Measurements from ENCODE around the gene CDC14A.

CDC14A gene

DNA sequence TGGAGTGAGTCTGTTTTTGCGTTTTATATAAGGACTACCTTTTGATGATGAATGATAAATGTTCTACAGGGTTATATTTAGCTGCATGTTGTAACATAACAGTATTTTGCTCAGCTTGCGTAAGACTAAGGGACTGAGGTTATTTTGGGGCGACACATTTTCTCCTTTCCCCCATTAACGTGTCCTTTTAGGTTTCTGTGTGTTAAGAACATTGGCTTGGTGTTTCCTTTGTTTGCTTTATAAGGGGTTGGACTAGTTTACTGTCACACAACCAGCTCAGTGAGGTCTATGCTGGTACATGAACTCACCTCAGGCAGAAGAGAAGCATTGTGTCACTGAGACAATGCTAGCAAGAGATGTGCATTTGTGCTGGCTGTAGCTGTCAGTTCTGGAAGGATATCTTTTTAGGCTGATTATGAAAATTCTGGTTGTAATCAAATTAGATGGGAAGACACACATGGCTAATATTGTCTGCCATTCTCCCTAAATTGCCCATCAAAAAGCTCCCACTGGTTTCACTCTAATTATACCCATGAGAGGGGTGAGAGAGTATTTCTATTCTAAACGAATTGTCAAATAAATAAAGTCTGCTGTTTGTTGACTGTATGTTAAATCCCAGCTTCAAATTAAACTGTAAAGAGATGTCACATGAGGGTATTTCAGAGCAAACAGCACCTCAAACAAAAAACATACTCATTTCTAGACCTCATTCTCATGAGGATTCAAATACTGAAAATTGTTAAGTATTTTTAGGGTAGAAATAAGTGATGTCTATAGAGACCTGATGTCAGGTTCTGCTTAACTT, 62.6 kb downstream of the CDC14A start:
- no peaks in the 10 kb centered on the region for H3K27me3 ChIP-seq (ENCODE audit: control insufficient read depth in 2 of 2, insufficient read depth in 2 of 2, low read length in 2 of 2)
- H3K4me1 ChIP-seq (ENCODE audit: control insufficient read depth in 2 of 2, insufficient read depth in 2 of 2, low read length in 2 of 2) = peaks cover 10 to 11% of the 10 kb centered on the region in 2 donors
- H3K9ac ChIP-seq (ENCODE audit: low read depth in 1 of 2, low read length in 2 of 2) = no peak overlapping the region
- H3K4me3 ChIP-seq (ENCODE audit: low read length in 2 of 2) = no peak overlapping the region
- H3K36me3 ChIP-seq (ENCODE audit: control insufficient read depth in 2 of 2, insufficient read depth in 2 of 2, low read length in 2 of 2) = peaks cover 0 to 8% of the 10 kb centered on the region in 2 donors
- no peaks in the 10 kb centered on the region for H3K9me3 ChIP-seq (ENCODE audit: control insufficient read depth in 2 of 2, low read length in 2 of 2)
- no peak overlapping the region for H3K27ac ChIP-seq (ENCODE audit: low read depth in 2 of 2, low read length in 2 of 2)

GRCh38 chr1:100415498-100415778, 63.1 kb downstream of the CDC14A start:
- Histone ChIP-seq H3K36me3 (ENCODE audit: control insufficient read depth in 2 of 2, insufficient read depth in 2 of 2, low read length in 2 of 2) (peaks cover 0 to 8% of the 10 kb centered on the region in 2 donors), H3K4me3 (ENCODE audit: low read length in 2 of 2) (no peak overlapping the region), H3K9me3 (ENCODE audit: control insufficient read depth in 2 of 2, low read length in 2 of 2) (no peaks in the 10 kb centered on the region), H3K4me1 (ENCODE audit: control insufficient read depth in 2 of 2, insufficient read depth in 2 of 2, low read length in 2 of 2) (peaks cover 10 to 11% of the 10 kb centered on the region in 2 donors), H3K27ac (ENCODE audit: low read depth in 2 of 2, low read length in 2 of 2) (no peak overlapping the region), H3K27me3 (ENCODE audit: control insufficient read depth in 2 of 2, insufficient read depth in 2 of 2, low read length in 2 of 2) (no peaks in the 10 kb centered on the region), H3K9ac (ENCODE audit: low read depth in 1 of 2, low read length in 2 of 2) (no peak overlapping the region)

GRCh38 chr1:100419072-100419471, 66.8 kb downstream of the CDC14A start:
- H3K36me3 ChIP-seq (ENCODE audit: control insufficient read depth in 2 of 2, insufficient read depth in 2 of 2, low read length in 2 of 2) = peaks cover 0 to 8% of the 10 kb centered on the region in 2 donors
- H3K4me1 ChIP-seq (ENCODE audit: control insufficient read depth in 2 of 2, insufficient read depth in 2 of 2, low read length in 2 of 2) = peaks cover 10 to 11% of the 10 kb centered on the region in 2 donors
- no peak overlapping the region for H3K4me3 ChIP-seq (ENCODE audit: low read length in 2 of 2)
- no peaks in the 10 kb centered on the region for H3K9me3 ChIP-seq (ENCODE audit: control insufficient read depth in 2 of 2, low read length in 2 of 2)
- H3K27ac ChIP-seq (ENCODE audit: low read depth in 2 of 2, low read length in 2 of 2) = no peak overlapping the region
- H3K27me3 ChIP-seq (ENCODE audit: control insufficient read depth in 2 of 2, insufficient read depth in 2 of 2, low read length in 2 of 2) = no peaks in the 10 kb centered on the region
- H3K9ac ChIP-seq (ENCODE audit: low read depth in 1 of 2, low read length in 2 of 2) = no peak overlapping the region

DNA sequence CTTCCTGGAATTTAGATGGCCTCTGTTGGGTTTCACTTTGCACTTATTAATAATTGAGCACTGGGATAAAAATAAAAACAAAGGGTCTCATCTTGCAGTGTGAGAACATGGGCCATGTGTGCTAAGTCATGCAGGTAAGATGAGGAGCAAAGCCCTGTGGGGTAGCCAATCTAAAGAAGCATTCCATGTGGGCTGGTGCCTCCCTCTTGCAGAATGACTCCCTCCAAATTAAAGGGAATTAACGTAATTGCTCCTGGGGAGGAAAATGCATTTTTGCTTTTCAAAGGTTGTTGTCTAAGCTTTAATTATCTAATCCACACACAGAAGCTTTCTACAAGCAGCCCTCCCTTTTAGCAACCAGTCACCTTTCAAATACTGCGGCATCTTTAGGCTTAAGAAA, 69.8 kb downstream of the CDC14A start:
- H3K9ac ChIP-seq (ENCODE audit: low read depth in 1 of 2, low read length in 2 of 2) = no peak overlapping the region
- no peaks in the 10 kb centered on the region for H3K9me3 ChIP-seq (ENCODE audit: control insufficient read depth in 2 of 2, low read length in 2 of 2)
- no peak overlapping the region for H3K4me3 ChIP-seq (ENCODE audit: low read length in 2 of 2)
- peaks cover 3 to 4% of the 10 kb centered on the region in 2 donors for H3K36me3 ChIP-seq (ENCODE audit: control insufficient read depth in 2 of 2, insufficient read depth in 2 of 2, low read length in 2 of 2)
- no peaks in the 10 kb centered on the region for H3K27me3 ChIP-seq (ENCODE audit: control insufficient read depth in 2 of 2, insufficient read depth in 2 of 2, low read length in 2 of 2)
- H3K4me1 ChIP-seq (ENCODE audit: control insufficient read depth in 2 of 2, insufficient read depth in 2 of 2, low read length in 2 of 2) = peaks cover 0 to 2% of the 10 kb centered on the region in 2 donors
- no peak overlapping the region for H3K27ac ChIP-seq (ENCODE audit: low read depth in 2 of 2, low read length in 2 of 2)

DNA sequence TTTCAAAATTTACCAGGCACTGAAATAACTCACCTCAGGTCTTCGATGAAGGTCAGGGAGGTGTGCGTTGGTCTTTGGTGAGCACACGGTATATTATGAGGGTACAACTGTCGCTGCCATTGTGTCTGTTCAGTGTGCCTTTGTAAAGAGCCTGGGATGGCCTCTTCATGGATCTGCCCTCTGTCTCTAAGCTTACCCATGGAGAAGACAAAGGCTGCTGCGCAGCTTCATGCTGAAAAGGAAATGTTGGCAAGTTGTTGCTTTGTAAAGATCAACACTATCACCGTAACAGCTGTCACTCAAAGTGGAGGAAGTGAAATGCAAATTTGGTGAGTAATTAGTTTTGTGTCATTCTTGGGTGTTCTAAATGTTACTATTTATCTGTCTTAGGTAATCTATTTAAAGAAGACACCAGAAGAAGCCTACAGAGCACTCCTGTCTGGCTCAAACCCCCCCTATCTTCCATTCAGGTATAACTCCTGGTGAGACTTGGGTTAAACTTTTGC, 71.6 kb downstream of the CDC14A start:
- Histone ChIP-seq H3K27ac (ENCODE audit: low read depth in 2 of 2, low read length in 2 of 2) (no peak overlapping the region), H3K9me3 (ENCODE audit: control insufficient read depth in 2 of 2, low read length in 2 of 2) (no peaks in the 10 kb centered on the region), H3K4me3 (ENCODE audit: low read length in 2 of 2) (no peak overlapping the region), H3K4me1 (ENCODE audit: control insufficient read depth in 2 of 2, insufficient read depth in 2 of 2, low read length in 2 of 2) (peaks cover 0 to 2% of the 10 kb centered on the region in 2 donors), H3K27me3 (ENCODE audit: control insufficient read depth in 2 of 2, insufficient read depth in 2 of 2, low read length in 2 of 2) (no peaks in the 10 kb centered on the region), H3K9ac (ENCODE audit: low read depth in 1 of 2, low read length in 2 of 2) (no peak overlapping the region), H3K36me3 (ENCODE audit: control insufficient read depth in 2 of 2, insufficient read depth in 2 of 2, low read length in 2 of 2) (peaks cover 0 to 4% of the 10 kb centered on the region in 2 donors)

DNA sequence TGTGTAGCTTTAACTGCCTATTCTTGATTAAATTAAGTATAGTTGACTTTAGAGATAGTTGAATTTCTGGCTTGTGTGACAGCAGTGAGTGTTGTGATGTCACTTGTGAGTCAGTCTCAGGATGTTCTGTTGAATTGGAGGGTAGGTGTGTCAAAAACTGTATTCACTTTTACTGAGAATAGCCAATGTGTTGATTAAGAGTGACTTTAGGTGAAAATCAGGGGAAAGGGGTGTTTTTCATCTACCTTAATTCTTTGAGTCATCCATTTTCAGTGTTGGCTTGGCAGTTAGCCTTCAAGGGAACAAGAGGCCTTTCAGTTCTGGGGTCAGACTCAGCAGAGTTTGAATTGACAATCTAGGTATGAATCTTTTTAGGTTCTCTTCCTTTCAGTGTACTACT, 75.9 kb downstream of the CDC14A start:
- H3K27ac ChIP-seq (ENCODE audit: low read depth in 2 of 2, low read length in 2 of 2) = no peak overlapping the region
- H3K9ac ChIP-seq (ENCODE audit: low read depth in 1 of 2, low read length in 2 of 2) = no peak overlapping the region

DNA sequence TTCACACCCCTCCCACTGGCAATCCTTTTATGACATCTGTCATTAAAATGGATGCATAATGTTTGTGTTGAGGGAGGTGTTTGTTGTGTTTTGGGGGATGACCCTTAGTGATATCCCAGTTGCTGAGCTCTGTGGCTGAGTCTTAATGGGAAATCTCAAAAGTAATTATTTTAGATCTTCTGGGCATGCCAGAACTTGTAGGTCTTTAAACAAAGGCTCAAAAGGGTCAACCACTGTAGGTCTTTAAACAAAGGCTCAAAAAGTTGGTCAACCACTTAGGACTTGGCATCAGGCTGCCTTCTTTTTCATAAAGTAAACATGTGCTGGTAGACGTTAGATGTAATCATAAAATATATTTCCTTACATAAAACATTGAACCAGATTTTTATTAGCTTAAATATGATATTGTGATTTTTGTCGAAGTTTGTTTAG, 78.0 kb downstream of the CDC14A start:
- Histone ChIP-seq H3K36me3 (ENCODE audit: control insufficient read depth in 2 of 2, insufficient read depth in 2 of 2, low read length in 2 of 2) (peaks cover 0 to 4% of the 10 kb centered on the region in 2 donors), H3K27me3 (ENCODE audit: control insufficient read depth in 2 of 2, insufficient read depth in 2 of 2, low read length in 2 of 2) (no peaks in the 10 kb centered on the region), H3K4me3 (ENCODE audit: low read length in 2 of 2) (no peak overlapping the region), H3K9me3 (ENCODE audit: control insufficient read depth in 2 of 2, low read length in 2 of 2) (no peaks in the 10 kb centered on the region), H3K9ac (ENCODE audit: low read depth in 1 of 2, low read length in 2 of 2) (no peak overlapping the region), H3K27ac (ENCODE audit: low read depth in 2 of 2, low read length in 2 of 2) (no peak overlapping the region), H3K4me1 (ENCODE audit: control insufficient read depth in 2 of 2, insufficient read depth in 2 of 2, low read length in 2 of 2) (peaks cover 2 to 12% of the 10 kb centered on the region in 2 donors)

More for the DNA sequence above, 75.9 kb downstream of the CDC14A start:
- Histone ChIP-seq H3K36me3 (ENCODE audit: control insufficient read depth in 2 of 2, insufficient read depth in 2 of 2, low read length in 2 of 2) (peaks cover 0 to 4% of the 10 kb centered on the region in 2 donors), H3K4me3 (ENCODE audit: low read length in 2 of 2) (no peak overlapping the region), H3K27me3 (ENCODE audit: control insufficient read depth in 2 of 2, insufficient read depth in 2 of 2, low read length in 2 of 2) (no peaks in the 10 kb centered on the region), H3K4me1 (ENCODE audit: control insufficient read depth in 2 of 2, insufficient read depth in 2 of 2, low read length in 2 of 2) (peaks cover 2 to 7% of the 10 kb centered on the region in 2 donors), H3K9me3 (ENCODE audit: control insufficient read depth in 2 of 2, low read length in 2 of 2) (no peaks in the 10 kb centered on the region)

GRCh38 chr1:100431954-100432353, 79.6 kb downstream of the CDC14A start:
- H3K9me3 ChIP-seq (ENCODE audit: control insufficient read depth in 2 of 2, low read length in 2 of 2) = no peaks in the 10 kb centered on the region
- H3K36me3 ChIP-seq (ENCODE audit: control insufficient read depth in 2 of 2, insufficient read depth in 2 of 2, low read length in 2 of 2) = no peaks in the 10 kb centered on the region
- H3K4me3 ChIP-seq (ENCODE audit: low read length in 2 of 2) = no peak overlapping the region
- no peak overlapping the region for H3K27ac ChIP-seq (ENCODE audit: low read depth in 2 of 2, low read length in 2 of 2)
- H3K9ac ChIP-seq (ENCODE audit: low read depth in 1 of 2, low read length in 2 of 2) = no peak overlapping the region
- no peaks in the 10 kb centered on the region for H3K27me3 ChIP-seq (ENCODE audit: control insufficient read depth in 2 of 2, insufficient read depth in 2 of 2, low read length in 2 of 2)
- H3K4me1 ChIP-seq (ENCODE audit: control insufficient read depth in 2 of 2, insufficient read depth in 2 of 2, low read length in 2 of 2) = peaks cover 2 to 12% of the 10 kb centered on the region in 2 donors

DNA sequence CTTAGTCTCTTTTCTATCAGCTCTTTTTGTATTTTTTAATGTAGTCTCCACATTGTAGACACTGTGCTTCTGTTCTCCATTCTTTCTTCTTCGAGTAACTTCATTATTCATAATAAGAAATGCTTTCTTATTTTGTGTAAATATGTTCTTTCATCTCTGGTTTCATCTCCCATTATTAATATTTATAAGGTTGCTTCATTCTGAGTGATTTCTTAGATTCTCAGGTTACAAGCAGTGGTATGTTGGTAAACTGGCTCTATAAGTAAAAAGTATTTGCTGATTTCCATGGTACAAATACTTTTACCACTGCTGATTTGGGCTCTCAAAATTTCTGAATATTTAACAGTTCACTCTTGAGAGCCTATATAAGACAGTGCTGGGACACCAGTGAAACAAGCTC, 81.3 kb downstream of the CDC14A start:
- H3K9me3 ChIP-seq (ENCODE audit: control insufficient read depth in 2 of 2, low read length in 2 of 2) = no peaks in the 10 kb centered on the region
- no peaks in the 10 kb centered on the region for H3K27me3 ChIP-seq (ENCODE audit: control insufficient read depth in 2 of 2, insufficient read depth in 2 of 2, low read length in 2 of 2)
- no peak overlapping the region for H3K9ac ChIP-seq (ENCODE audit: low read depth in 1 of 2, low read length in 2 of 2)
- H3K4me3 ChIP-seq (ENCODE audit: low read length in 2 of 2) = no peak overlapping the region
- H3K27ac ChIP-seq (ENCODE audit: low read depth in 2 of 2, low read length in 2 of 2) = no peak overlapping the region
- peaks cover 2 to 12% of the 10 kb centered on the region in 2 donors for H3K4me1 ChIP-seq (ENCODE audit: control insufficient read depth in 2 of 2, insufficient read depth in 2 of 2, low read length in 2 of 2)
- H3K36me3 ChIP-seq (ENCODE audit: control insufficient read depth in 2 of 2, insufficient read depth in 2 of 2, low read length in 2 of 2) = no peaks in the 10 kb centered on the region

- Histone ChIP-seq H3K27me3 (ENCODE audit: control insufficient read depth in 2 of 2, insufficient read depth in 2 of 2, low read length in 2 of 2) (no peaks in the 10 kb centered on the region), H3K4me3 (ENCODE audit: low read length in 2 of 2) (no peak overlapping the region), H3K36me3 (ENCODE audit: control insufficient read depth in 2 of 2, insufficient read depth in 2 of 2, low read length in 2 of 2) (no peaks in the 10 kb centered on the region), H3K27ac (ENCODE audit: low read depth in 2 of 2, low read length in 2 of 2) (no peak overlapping the region), H3K9ac (ENCODE audit: low read depth in 1 of 2, low read length in 2 of 2) (no peak overlapping the region), H3K4me1 (ENCODE audit: control insufficient read depth in 2 of 2, insufficient read depth in 2 of 2, low read length in 2 of 2) (peaks cover 7 to 15% of the 10 kb centered on the region in 2 donors), H3K9me3 (ENCODE audit: control insufficient read depth in 2 of 2, low read length in 2 of 2) (no peaks in the 10 kb centered on the region)
These were observed 82.5 kb downstream of the CDC14A start for GRCh38 chr1:100434831-100435230.

Measured in mucosa of rectum (tissue), 2 donors.